GM12878 (cell line): ENCODE measurements around the gene LINC00237. TPM values are rescaled to one million over a fixed set of nuclear protein-coding genes. Genes with fewer than 3 reads are reported as not detected.

Experiments used
- ATAC-seq: fragments of 200-7000 bp; cut with Tn5 transposase; 3 replicates; pipeline ENCODE4 v1.9.1; 2020; ENCODE audit warnings: mild to moderate bottlenecking, moderate library complexity
- BruUV-seq: library from RNA; stranded (reverse); fragments of 400-500 nt; replicated peaks from 2 replicates; lab custom pipeline; 2021; lab: Mats Ljungman, UMichigan
- CTCF ChIA-PET: fragments of 300-600 bp; sonication (Branson Sonifier 250); formaldehyde crosslinking; extraction: SDS; loops from one replicate; lab custom pipeline; 2021; ENCODE audit warnings: inconsistent platforms; lab: Yijun Ruan, JAX
- POLR2A ChIA-PET: fragments of 350-600 bp; formaldehyde crosslinking; extraction: SDS; loops from one replicate; lab custom pipeline; 2021; ENCODE audit warnings: inconsistent platforms; lab: Charles Lee
- RAD21 ChIA-PET: fragments of 300-600 bp; sonication (Branson Sonifier 250); formaldehyde crosslinking; loops from one replicate; lab custom pipeline; 2023; ENCODE audit warnings: antibody characterized with exemption; ENCODE audit not compliant: unreplicated experiment; lab: Charles Lee
- SMC1A ChIA-PET: fragments of 300-600 bp; sonication (Branson Sonifier 250); formaldehyde crosslinking; loops from one replicate; lab custom pipeline; 2023; ENCODE audit not compliant: unreplicated experiment, uncharacterized antibody; lab: Charles Lee
- DNase-seq: peaks from one replicate; pipeline ENCODE4 v3.0.0-alpha.2; 2011; ENCODE audit warnings: low read depth, low spot score
- FAIRE-seq: peaks from 3 replicates; lab custom pipeline; 2011; peaks lifted over from hg19 to GRCh38; lab: Jason Lieb, UNC
- H2AFZ ChIP-seq: 2 replicates; pipeline ENCODE4 v1.6.0; 2011; ENCODE audit warnings: low read depth, low read length, control low read depth; ENCODE audit not compliant: control insufficient read depth
- H3K27ac ChIP-seq: 2 replicates; pipeline ENCODE4 v1.5.1; 2011; ENCODE audit warnings: control low read depth; ENCODE audit not compliant: control insufficient read depth, insufficient read depth
- H3K27me3 ChIP-seq, 2 experiments: replicated peaks in 1 of 2; 2 replicates each; pipeline versions ENCODE4 v1.6.0 to v1.6.1; 2011; ENCODE audit warnings: low read length in 1 of 2; ENCODE audit not compliant: control insufficient read depth in 2 of 2, insufficient read depth in 2 of 2
- H3K36me3 ChIP-seq, 2 experiments: 2 replicates each; pipeline ENCODE4 v1.5.1; 2011; ENCODE audit warnings: low read length in 1 of 2; ENCODE audit not compliant: control insufficient read depth in 2 of 2, insufficient read depth in 2 of 2
- H3K4me1 ChIP-seq: 2 replicates; pipeline ENCODE4 v1.6.1; 2011; ENCODE audit warnings: mild to moderate bottlenecking, low read length, moderate library complexity, mixed read lengths; ENCODE audit not compliant: control insufficient read depth, insufficient read depth
- H3K4me2 ChIP-seq: 2 replicates; pipeline ENCODE4 v1.6.0; 2011; ENCODE audit warnings: control low read depth; ENCODE audit not compliant: control insufficient read depth, insufficient read depth
- H3K4me3 ChIP-seq: fragments of 200-600 bp; sonication (generic); 2 replicates; pipeline ENCODE4 v1.5.1; 2016
- H3K79me2 ChIP-seq: 2 replicates; pipeline ENCODE4 v1.6.0; 2011; ENCODE audit warnings: low read length; ENCODE audit not compliant: control insufficient read depth, insufficient read depth
- H3K9ac ChIP-seq: 2 replicates; pipeline ENCODE4 v1.8.0; 2011; ENCODE audit warnings: low read length, control low read depth, mixed read lengths; ENCODE audit not compliant: control insufficient read depth, insufficient read depth
- H3K9me3 ChIP-seq: replicated peaks from 3 replicates; pipeline ENCODE4 v1.5.1; 2011; ENCODE audit warnings: mild to moderate bottlenecking, low read length; ENCODE audit not compliant: control insufficient read depth, insufficient read depth
- H4K20me1 ChIP-seq: 2 replicates; pipeline ENCODE4 v1.6.0; 2011; ENCODE audit not compliant: control insufficient read depth, insufficient read depth
- HDGF ChIP-seq: fragments of 450-650 bp; IDR thresholded peaks from 2 replicates; pipeline ENCODE4 v1.6.1; 2016; ENCODE audit warnings: antibody characterized with exemption
- NBN ChIP-seq: fragments of 450-650 bp; IDR thresholded peaks from 2 replicates; pipeline ENCODE4 v1.6.1; 2016
- NFYB ChIP-seq: IDR thresholded peaks from 2 replicates; pipeline ENCODE4 v1.6.1; 2011; ENCODE audit warnings: low read depth, mild to moderate bottlenecking, low read length, improper control_type of control experiment, moderate library complexity; ENCODE audit not compliant: insufficient read depth
- TAF1 ChIP-seq: IDR thresholded peaks from 2 replicates; pipeline ENCODE4 v1.6.1; 2011; ENCODE audit warnings: mild to moderate bottlenecking, low read depth, low read length, borderline replicate concordance
- ZZZ3 ChIP-seq: IDR thresholded peaks from 2 replicates; pipeline ENCODE4 v1.6.1; 2011; ENCODE audit warnings: low read depth; ENCODE audit not compliant: control insufficient read depth, insufficient read length
- WGBS: methylation state at CpG from one replicate; pipeline ENCODE4 v1.1.6; 2016; ENCODE audit warnings: low lambda C conversion rate; ENCODE audit not compliant: insufficient replicate concordance, insufficient coverage; ENCODE audit errors: missing lambda C conversion rate; 5-methylcytosine and 5-hydroxymethylcytosine counted together
- in situ Hi-C: fragments of 300-500 bp; cut with MboI; formaldehyde crosslinking; loops from 9 replicates; pipeline ENCODE4 v1.14.3; 2018; ENCODE audit warnings: mixed read lengths
- intact Hi-C: fragments of 100-400 bp; cut with micrococcal nuclease; formaldehyde crosslinking; loops from one replicate; pipeline ENCODE4 v1.14.2; 2022; ENCODE audit not compliant: unreplicated experiment
- polyA plus RNA-seq, 11 experiments: library from polyadenylated mRNA; depleted of rRNA in 4 of 11; unstranded in 6 of 11; stranded (reverse) in 5 of 11; fragments of >200 nt; fragmentation: Nextera tagmentation in 4 of 11; fragmentation: Illumina TruSeq in 1 of 11; extraction: Ambion mirVana in 4 of 11; extraction: Trizol in 1 of 11; gene quantifications; 1 replicate in 1 of 11; 2 replicates in 10 of 11; pipeline versions ENCODE4 v1.2.1 to v1.2.3, GENCODE V29; 2011 to 2016; ENCODE audit warnings: inconsistent platforms in 2 of 11, missing spikeins in 2 of 11, low read depth in 1 of 11
- total RNA-seq, 4 experiments: library from RNA; depleted of rRNA in 3 of 4; stranded (reverse); fragments of >200 nt in 3 of 4; fragmentation: Illumina TruSeq in 1 of 4; extraction: Trizol in 1 of 4; gene quantifications; 2 replicates each; pipeline versions ENCODE4 v1.2.1 to v1.2.3, GENCODE V29; 2013 to 2021
- TF ChIP-seq, protein P1 (sequence below): IDR thresholded peaks from 2 replicates; pipeline ENCODE4 v1.6.1; 2012; ENCODE audit warnings: mild to moderate bottlenecking, low read depth, low read length

LINC00237 gene
- total and polyA plus RNA-seq, 10 of the 15 experiments (the other 5 are each of a cell fraction or from before 2014, with no cell fraction given): not detected

DNA sequence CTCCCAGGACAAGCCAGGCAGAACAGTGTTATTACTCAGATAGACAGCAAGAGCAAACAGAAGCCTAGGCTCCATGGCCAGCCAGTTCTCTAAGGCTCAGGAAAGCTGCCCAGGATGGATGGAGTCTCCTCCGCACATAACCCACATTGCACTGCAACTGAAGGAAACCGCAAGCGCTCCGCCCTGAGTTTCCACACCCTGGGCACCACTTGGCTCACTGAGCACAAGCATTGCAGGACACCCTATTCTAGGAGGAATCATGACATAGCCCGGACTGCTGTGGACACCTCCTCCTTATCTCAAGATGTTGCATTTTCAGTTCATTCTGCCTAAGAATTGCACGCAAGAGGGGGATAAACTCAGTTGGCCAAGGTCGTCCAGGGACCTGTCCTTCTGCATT, 42.9 kb downstream of the LINC00237 start:
- Histone ChIP-seq H3K27me3 (no peaks in the 10 kb centered on the region; a peak in 1 of 4 replicates), H3K9ac (no peak overlapping the region), H3K27ac (no peak overlapping the region), H4K20me1 (no peaks in the 10 kb centered on the region), H3K9me3 (no peaks in the 10 kb centered on the region), H3K4me2 (no peak overlapping the region), H3K4me1 (no peaks in the 10 kb centered on the region), H3K79me2 (no peaks in the 10 kb centered on the region), H2AFZ (no peak overlapping the region), H3K36me3 (no peaks in the 10 kb centered on the region), H3K4me3 (no peak overlapping the region)
- POLR2A ChIA-PET: no interaction called here
- ATAC-seq: no peak
- in situ Hi-C loops: no loop called here
- RAD21 ChIA-PET: no interaction called here
- TF ChIP-seq, protein P1, sequence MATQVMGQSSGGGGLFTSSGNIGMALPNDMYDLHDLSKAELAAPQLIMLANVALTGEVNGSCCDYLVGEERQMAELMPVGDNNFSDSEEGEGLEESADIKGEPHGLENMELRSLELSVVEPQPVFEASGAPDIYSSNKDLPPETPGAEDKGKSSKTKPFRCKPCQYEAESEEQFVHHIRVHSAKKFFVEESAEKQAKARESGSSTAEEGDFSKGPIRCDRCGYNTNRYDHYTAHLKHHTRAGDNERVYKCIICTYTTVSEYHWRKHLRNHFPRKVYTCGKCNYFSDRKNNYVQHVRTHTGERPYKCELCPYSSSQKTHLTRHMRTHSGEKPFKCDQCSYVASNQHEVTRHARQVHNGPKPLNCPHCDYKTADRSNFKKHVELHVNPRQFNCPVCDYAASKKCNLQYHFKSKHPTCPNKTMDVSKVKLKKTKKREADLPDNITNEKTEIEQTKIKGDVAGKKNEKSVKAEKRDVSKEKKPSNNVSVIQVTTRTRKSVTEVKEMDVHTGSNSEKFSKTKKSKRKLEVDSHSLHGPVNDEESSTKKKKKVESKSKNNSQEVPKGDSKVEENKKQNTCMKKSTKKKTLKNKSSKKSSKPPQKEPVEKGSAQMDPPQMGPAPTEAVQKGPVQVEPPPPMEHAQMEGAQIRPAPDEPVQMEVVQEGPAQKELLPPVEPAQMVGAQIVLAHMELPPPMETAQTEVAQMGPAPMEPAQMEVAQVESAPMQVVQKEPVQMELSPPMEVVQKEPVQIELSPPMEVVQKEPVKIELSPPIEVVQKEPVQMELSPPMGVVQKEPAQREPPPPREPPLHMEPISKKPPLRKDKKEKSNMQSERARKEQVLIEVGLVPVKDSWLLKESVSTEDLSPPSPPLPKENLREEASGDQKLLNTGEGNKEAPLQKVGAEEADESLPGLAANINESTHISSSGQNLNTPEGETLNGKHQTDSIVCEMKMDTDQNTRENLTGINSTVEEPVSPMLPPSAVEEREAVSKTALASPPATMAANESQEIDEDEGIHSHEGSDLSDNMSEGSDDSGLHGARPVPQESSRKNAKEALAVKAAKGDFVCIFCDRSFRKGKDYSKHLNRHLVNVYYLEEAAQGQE: no peak
- no peak for TF ChIP-seq NBN
- TF ChIP-seq ZZZ3: no peak
- TF ChIP-seq HDGF: no peak
- TF ChIP-seq NFYB: no peak
- no peak for TF ChIP-seq TAF1
- WGBS: 77% methylated on average over 7 of the region's 7 CpGs
- SMC1A ChIA-PET: no interaction called here
- intact Hi-C loops: no loop called here
- CTCF ChIA-PET: interaction anchor here (1.7 kb wide), 1 partner anchor 15 kb away, joined by 4 read pairs; no protein-coding TSS in a partner anchor
- DNase-seq: no peak
- no peak for FAIRE-seq
- BruUV-seq: no TSS peak
